Stimulated activated CD8-positive, alpha-beta memory T cell treated with anti-CD3 and anti-CD28 coated beads, Interleukin-4, amount 100 ng/mL, for 48 hours (primary cell): ENCODE measurements around the gene CKLF.
A peak's percentile ranks its signal among the peaks of the same experiment; 100 is the strongest.
"Not testable (repeated sequence)": the region's sequence is repeated elsewhere in the genome, so short reads cannot be mapped to it uniquely, and the experiment has no call there.

ENCODE experiments used
- DNase-seq: peaks from one replicate; pipeline ENCODE4 v3.0.0-alpha.2; 2020

CKLF gene

GRCh38 chr16:66544016-66544757 lies 8.2 kb upstream of the CKLF start:
- DNase-seq = no peak

GRCh38 chr16:66547101-66547989 lies 5.0 kb upstream of the CKLF start:
- no peak for DNase-seq

- no peak for DNase-seq
Observed at GRCh38 chr16:66548068-66548467, 4.3 kb upstream of the CKLF start.

GRCh38 chr16:66548868-66549267 lies 3.5 kb upstream of the CKLF start:
- no peak for DNase-seq

- DNase-seq = peak; percentile 82
Observed at GRCh38 chr16:66549284-66550131, 2.9 kb upstream of the CKLF start, which contains the start of gene TK2. Gene TK2 (minus strand): TSS chr16:66550122. CDS start chr16:66550061, 61 bp downstream.

- peak; percentile 71 for DNase-seq
Observed at GRCh38 chr16:66551348-66551759, 1.0 kb upstream of the CKLF start.

GRCh38 chr16:66551788-66552285 lies 539 bp upstream of the CKLF start:
- DNase-seq = peak; percentile 44

- no peak for DNase-seq
Observed at GRCh38 chr16:66553223-66553622, 847 bp downstream of the CKLF start.

- no peak for DNase-seq
Observed at GRCh38 chr16:66554021-66554420, 1.6 kb downstream of the CKLF start.

GRCh38 chr16:66554495-66554894 lies 2.1 kb downstream of the CKLF start:
- no peak for DNase-seq

- no peak for DNase-seq
Observed at GRCh38 chr16:66560107-66560506, 7.7 kb downstream of the CKLF start.

GRCh38 chr16:66561381-66562080 lies 9.2 kb downstream of the CKLF start:
- no peak for DNase-seq

- DNase-seq = no peak
Observed at GRCh38 chr16:66562409-66562808, 10.0 kb downstream of the CKLF start.

- no peak for DNase-seq
Observed at GRCh38 chr16:66562986-66563385, 10.6 kb downstream of the CKLF start.

GRCh38 chr16:66563574-66564334 lies 11.4 kb downstream of the CKLF start:
- DNase-seq = no peak

GRCh38 chr16:66566051-66566901 lies 13.9 kb downstream of the CKLF start, which contains the start of gene CMTM1:
Gene CMTM1 (plus strand): TSS chr16:66566439. CDS start chr16:66566514, 75 bp downstream.
- no peak for DNase-seq

- not testable (repeated sequence) for DNase-seq
Observed at GRCh38 chr16:66567270-66567669, 14.9 kb downstream of the CKLF start.

- no peak for DNase-seq
Observed at GRCh38 chr16:66568355-66568754, 16.0 kb downstream of the CKLF start.

GRCh38 chr16:66569131-66569530 lies 16.8 kb downstream of the CKLF start:
- no peak for DNase-seq

- DNase-seq = no peak
Observed at GRCh38 chr16:66569827-66570405, 17.5 kb downstream of the CKLF start.
